GM18870 (cell line): ENCODE measurements around the gene SLC27A4.
"Not testable (repeated sequence)": the region's sequence is repeated elsewhere in the genome, so short reads cannot be mapped to it uniquely, and the experiment has no call there.

Experiments
- ATAC-seq: cut with Tn5 transposase; IDR thresholded peaks from one replicate; pipeline ENCODE4 v1.9.1; 2021; ENCODE audit warnings: moderate library complexity; ENCODE audit not compliant: unreplicated experiment

SLC27A4 gene

DNA sequence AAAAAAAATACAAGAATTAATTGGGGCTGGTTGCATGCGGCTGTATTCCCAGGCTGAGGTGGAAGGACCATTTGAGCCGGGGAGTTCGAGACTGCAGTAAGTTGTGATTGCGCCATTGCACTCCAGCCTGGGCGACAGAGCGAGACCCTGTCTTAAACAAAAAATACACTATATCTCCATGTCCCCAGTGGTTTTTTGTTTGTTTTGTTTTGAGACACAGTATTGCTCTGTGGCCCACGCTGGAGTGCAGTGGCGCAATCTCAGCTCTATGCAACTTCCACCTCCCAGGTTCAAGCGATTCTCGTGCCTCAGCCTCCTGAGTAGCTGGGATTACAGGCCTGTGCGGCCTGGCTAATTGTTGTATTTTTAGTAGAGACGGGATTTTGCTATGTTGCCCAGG lies 16.5 kb upstream of the SLC27A4 start:
- ATAC-seq = no peak

DNA sequence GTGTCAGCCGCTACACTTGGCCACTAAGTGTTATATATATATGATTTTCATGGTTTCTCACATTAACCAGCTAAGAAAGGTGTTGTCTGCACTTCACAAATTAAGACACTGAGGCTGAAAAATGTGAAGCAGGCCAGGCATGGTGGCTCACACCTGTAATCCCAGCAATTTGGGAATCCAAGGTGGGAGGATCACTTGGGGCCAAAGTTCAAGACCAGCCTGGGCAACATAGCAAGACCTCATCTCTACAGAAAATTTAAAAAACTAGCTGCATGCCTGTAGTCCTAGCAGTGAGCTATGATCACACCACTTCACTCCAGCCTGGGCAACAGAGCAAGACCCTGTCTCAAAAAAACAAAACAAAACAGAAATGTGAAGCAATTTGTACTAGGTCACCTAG lies 15.9 kb upstream of the SLC27A4 start:
- ATAC-seq = no peak

DNA sequence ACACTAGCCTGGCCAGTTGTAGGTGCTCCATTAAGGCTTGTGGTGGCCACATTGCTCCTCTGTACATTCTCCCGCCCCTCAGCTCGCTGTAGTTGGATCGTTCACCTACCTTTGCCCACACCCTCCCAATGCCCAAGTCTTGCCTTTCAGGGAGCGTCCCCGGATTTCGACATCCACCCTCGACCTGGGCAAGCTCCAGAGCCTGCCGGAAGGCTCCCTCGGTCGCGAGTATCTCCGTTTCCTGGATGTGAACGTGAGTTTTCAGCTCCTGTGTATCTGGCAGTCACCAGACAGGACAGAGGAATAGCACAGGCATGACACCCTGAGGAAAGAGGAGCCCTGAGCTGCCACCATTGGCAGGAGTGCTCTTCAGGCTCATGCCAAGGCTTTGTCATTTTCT lies 14.7 kb upstream of the SLC27A4 start:
- ATAC-seq = no peak

DNA sequence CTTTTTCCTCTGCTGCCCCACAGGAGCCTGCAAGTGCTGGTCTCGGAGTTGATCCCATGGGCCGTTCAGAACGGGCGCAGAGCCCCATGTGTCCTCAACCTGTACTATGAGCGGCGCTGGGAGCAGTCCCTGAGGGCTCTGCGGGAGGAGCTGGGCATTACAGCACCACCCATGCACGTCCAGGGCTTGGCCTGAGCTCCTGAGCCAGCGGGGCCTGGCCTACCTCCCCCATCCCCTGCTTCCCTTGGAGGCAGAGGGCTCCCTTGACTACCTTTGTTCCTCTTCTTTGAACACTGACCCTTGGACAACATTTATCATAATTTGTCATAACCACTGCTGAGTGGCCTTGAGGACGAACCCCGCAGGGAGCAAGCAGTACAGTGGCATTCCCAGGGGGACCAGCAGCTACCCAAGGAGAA lies 6.9 kb upstream of the SLC27A4 start:
- no peak for ATAC-seq

DNA sequence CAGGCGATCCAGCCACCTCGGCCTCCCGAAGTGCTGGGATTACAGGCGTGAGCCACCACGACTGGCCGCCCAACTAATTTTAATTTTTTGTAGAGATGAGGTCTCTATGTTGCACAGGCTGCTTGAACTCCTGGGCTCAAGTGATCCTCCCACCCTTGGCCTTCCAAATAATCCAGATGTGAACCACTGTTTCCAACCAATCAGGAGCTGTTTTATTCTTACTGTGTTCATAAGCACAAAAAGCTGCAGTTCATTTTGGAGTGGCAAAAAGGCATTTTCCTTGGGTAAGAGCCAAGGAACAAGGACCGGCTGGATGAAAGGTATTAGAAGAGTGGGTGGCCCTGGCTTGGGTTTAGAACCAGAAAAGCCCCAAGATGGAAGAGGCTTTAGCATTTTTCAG lies 5.2 kb upstream of the SLC27A4 start:
- no peak for ATAC-seq

DNA sequence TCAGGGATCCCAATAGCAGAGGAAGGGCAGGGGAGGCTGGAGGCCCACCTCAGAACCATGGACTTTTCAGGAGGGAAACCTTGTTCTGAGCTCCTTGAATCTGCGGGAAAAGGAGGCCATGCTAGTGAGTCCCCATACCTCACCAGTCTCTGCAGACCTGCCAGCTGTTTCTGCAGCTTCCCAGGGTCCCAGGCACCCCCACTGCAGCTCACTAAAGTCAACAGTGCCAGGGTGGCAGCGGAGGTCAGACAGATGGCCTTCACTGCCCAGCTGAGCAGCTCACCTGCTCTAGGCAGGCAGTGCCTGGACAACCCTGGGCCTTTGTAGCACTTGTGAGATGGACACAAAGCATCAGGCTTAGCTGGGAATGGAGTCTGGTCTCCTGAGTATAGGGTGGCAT lies 4.4 kb upstream of the SLC27A4 start:
- no peak for ATAC-seq

DNA sequence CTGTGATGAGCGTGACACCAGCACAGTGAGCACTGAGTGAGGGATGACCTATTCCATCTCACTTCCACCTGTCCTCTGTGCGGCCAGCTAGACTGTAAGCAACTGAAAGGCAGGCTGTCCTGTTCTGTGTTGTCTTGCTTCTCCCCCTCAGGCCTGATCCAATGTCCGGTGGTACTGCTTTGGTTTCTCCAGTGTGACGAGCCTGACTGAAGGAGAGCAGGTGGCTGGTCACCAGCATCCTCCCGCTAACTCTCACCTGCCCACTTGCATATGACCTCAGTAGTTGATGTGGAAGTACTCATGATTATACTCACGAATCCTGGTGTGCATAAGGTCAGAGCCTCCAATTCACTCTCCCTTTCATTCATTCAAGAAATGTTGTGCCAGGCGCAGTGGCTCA lies 2.4 kb upstream of the SLC27A4 start:
- no peak for ATAC-seq

DNA sequence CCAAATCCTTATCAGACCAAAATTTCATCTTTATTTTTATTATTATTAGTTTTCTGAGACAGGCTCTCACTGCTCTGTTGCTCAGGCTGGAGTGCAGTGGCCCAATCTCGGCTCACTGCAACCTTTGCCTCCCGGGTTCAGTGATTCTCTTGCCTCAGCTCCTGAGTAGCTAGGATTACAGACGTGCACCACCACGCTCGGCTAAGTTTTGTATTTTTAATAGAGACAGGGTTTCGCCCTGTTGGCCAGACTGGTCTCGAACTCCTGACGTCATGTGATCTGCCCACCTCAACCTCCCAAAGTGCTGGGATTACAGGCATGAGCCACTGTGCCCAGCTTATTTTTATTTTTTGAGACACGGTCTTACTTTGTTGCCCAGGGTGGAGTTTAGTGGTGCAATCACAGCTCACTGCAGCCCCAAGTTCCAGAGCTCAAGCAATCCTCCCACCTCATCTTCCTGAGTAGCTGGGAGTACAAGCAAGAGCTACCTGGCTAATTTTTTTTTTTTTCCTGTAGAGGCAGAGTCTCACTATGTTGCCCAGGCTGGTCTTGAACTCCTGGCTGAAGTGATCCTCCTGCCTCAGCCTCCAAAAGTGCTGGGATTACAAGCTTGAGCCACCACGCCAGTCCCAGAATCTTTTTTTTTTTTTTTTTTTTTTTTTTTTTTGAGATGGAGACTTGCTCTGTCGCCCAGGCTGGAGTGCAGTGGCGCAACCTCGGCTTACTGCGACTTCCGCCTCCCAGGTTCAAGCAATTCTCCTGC lies 1.3 kb upstream of the SLC27A4 start:
- not testable (repeated sequence) for ATAC-seq

DNA sequence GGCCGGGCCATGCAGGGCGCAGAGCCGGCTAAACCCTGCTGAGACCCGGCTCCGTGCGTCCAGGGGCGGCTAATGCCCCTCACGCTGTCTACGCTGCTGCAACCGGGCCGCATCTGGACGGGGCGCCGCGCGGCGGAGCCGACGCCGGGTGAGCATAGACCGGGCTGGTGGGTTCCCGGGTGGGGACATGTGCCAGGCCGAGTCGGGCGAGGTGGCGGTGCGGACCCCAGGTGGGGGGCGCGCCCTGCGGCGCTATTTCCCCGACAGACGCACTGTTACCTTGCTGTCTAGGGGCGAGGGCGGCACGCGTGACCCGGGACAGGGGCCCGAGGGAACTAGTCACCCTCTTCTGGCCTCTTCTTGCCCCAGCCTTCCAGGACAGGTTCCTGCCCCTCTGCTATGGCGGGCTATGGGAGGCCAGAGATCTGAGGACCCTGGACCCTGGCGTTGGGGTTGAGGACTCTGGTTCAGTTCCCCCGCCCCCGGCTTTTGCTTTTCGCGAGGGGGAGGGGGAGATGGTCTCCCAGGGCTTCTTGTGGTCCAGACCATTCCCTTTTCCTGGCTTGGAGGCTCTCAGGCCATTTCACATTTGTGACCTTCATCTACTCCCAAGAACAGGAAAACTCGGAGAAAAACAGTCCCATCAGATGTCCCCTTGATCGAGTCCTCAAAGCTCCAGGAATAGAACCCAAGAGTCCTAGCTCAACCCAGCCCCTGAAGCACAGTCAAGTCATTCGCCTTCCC lies 536 bp downstream of the SLC27A4 start:
- no peak for ATAC-seq

DNA sequence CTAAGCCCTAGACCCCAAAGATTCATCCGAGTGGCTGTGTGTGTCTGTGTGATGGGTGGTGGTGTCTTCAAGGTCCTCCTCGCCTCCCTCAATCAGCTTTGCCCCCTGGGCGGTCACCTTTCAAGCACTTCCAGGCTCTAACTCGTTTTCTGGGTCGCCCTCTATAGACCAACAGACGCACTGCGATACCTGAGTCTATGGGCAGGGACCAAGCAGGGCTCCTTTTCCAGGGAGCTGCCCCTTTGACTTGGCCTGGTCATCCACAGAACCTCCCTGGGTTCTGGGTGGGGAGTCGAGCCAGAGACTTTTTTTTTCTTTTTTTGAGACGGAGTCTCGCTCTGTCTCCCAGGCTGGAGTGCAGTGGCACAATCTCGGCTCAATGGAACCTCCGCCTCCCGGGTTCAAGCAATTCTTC lies 1.1 kb downstream of the SLC27A4 start:
- ATAC-seq = no peak

DNA sequence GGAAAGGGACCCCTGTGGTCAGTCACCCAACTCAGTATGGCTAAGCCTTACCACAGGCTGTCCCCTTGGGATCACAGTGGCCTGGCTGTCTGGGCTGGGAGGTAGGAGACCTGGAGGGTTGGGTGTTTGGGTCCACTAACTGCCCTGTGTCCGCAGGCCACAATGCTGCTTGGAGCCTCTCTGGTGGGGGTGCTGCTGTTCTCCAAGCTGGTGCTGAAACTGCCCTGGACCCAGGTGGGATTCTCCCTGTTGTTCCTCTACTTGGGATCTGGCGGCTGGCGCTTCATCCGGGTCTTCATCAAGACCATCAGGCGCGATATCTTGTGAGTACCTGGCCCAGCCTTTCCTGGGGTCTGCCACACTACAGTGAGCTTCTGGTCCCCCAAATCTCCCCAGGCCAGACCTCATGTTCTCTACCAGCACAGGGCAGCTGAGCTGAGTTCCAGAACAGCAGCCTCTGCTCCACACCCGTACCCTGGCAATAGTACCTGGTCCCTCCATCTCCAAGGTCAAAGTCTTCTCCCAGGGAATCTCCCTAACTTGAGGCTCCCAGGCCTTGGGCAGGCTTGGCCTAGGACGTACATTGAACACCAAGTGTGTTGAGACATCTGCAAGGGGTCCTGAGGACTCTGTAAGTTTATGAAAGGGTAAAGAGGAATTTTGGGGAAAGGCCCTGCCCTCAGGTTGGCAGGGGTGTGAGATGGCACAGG lies 2.8 kb downstream of the SLC27A4 start:
- ATAC-seq = no peak

DNA sequence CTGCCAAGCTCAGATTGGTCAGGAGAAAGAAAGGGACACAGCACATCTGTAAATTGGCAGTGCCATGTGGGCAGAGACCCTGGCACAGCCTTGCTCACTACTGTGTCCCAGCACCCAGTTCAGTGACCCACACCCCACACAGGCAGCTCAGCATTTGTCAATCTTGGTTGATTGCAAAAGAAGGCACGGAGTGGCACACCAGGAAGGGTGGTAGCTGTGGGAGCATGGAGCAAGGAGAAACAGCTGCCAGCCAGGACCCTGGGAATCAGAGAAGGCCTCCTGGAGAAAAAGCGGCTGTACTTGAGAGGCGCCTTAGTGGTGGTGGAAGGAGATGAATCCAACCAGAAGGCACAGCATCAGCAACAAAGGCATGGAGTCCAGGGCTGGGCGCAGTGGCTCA lies 3.5 kb downstream of the SLC27A4 start:
- ATAC-seq = no peak

DNA sequence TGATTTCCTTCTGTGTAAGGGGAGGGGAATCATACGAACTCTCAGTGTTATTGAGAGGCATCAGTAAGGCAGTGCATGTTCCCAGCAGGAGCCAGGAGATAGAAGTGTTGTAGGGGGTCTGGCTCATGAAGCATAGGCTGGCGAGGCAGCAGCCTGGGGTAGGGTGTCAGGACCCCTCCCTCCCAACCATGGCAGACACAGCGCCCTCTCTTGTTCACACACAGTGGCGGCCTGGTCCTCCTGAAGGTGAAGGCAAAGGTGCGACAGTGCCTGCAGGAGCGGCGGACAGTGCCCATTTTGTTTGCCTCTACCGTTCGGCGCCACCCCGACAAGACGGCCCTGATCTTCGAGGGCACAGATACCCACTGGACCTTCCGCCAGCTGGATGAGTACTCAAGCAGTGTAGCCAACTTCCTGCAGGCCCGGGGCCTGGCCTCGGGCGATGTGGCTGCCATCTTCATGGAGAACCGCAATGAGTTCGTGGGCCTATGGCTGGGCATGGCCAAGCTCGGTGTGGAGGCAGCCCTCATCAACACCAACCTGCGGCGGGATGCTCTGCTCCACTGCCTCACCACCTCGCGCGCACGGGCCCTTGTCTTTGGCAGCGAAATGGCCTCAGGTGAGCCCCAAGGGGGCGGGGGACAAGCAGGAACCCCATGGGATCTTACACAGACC lies 4.7 kb downstream of the SLC27A4 start:
- no peak for ATAC-seq

DNA sequence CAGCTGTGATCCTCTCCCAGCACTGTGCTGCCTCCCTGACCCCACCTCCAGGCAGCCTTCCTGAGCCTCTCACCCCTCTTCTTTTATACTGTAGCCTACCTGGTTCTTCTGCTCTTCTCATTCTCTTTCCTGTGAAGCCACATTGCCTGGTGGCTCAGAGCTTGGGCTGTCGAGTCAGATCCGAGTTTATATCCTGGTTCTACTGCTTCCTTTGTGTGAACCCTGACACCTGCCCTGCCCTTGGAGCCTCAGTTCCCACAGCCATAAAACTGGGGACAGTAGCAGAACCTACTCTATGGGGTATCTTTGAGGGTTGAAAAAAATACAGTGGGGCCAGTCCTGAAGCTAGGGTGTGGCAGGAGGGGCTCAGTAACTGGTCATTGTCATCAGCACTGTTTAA lies 8.8 kb downstream of the SLC27A4 start:
- no peak for ATAC-seq

DNA sequence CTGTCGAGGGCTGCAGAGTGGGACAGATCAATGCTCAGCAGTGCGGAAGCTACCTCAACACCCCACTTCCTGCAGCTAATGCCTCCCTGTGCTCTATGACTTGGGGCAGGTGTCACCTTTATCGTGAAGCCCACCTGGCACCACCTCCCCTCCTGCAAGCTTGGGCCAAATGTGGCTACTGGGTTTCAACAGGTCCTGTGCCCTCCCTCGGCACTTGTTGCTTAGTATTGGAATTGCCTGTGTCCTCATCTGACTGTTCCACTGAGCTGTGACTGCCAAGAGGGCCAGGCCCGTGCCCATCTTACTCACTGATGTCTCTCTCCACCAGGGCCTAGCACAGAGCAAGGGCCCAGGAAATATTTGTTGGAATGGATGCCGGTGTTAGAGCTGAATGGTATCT lies 9.4 kb downstream of the SLC27A4 start:
- ATAC-seq = no peak

DNA sequence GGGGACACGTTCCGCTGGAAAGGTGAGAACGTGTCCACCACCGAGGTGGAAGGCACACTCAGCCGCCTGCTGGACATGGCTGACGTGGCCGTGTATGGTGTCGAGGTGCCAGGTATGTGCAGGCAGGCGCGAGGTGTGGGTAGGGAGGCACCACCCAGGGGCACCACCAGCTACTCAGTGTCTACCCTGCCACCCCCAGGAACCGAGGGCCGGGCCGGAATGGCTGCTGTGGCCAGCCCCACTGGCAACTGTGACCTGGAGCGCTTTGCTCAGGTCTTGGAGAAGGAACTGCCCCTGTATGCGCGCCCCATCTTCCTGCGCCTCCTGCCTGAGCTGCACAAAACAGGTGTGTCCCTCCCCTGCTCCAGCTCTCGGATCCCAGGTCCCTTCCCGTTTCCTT lies 15.1 kb downstream of the SLC27A4 start:
- no peak for ATAC-seq

DNA sequence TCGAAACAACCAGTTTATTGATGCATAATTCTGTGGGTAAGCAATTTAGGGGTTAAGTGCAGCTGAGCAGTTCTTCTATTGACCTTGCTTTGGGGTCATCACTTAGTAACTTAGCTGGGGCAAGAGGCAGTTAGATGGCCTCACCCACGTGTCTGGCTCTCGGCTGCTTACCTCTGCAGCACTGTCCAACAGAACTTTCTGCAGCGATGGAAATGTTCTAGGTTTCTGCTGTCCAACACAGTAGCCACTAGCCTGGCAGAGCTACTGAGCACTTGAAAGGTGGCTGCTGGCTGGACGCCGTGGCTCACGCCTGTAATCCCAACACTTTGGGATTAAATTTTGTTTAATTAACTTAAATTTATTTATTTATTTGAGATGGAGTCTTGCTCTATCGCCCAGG lies 17.8 kb downstream of the SLC27A4 start:
- ATAC-seq = no peak

DNA sequence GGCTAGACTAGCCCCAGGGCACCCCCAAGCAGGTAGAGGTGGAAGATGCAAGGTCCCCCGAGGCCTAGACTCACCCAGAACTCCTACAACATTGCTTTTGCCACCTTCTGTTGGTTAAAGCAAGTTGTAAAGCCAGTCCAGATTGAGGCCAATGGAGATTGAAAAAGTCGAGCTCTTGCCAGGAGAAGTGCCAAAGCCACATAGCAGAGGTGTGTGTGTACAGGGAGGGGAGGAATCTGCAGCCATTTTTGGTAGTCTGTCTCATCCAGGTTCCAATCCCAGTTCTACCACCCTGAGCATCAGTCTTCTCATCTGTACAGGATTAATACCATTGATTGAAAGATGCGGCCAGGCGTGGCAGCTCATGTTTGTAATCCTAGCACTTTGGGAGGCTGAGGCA lies 18.5 kb downstream of the SLC27A4 start:
- no peak for ATAC-seq

DNA sequence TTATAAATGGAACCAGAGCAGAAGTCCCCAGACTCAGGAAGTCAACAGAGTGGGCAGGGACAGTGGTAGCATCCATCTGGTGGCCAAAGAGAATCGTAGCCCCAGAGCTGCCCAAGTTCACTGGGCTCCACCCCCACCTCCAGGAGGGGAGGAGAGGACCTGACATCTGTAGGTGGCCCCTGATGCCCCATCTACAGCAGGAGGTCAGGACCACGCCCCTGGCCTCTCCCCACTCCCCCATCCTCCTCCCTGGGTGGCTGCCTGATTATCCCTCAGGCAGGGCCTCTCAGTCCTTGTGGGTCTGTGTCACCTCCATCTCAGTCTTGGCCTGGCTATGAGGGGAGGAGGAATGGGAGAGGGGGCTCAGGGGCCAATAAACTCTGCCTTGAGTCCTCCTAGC lies 20.5 kb downstream of the SLC27A4 start:
- ATAC-seq = no peak

DNA sequence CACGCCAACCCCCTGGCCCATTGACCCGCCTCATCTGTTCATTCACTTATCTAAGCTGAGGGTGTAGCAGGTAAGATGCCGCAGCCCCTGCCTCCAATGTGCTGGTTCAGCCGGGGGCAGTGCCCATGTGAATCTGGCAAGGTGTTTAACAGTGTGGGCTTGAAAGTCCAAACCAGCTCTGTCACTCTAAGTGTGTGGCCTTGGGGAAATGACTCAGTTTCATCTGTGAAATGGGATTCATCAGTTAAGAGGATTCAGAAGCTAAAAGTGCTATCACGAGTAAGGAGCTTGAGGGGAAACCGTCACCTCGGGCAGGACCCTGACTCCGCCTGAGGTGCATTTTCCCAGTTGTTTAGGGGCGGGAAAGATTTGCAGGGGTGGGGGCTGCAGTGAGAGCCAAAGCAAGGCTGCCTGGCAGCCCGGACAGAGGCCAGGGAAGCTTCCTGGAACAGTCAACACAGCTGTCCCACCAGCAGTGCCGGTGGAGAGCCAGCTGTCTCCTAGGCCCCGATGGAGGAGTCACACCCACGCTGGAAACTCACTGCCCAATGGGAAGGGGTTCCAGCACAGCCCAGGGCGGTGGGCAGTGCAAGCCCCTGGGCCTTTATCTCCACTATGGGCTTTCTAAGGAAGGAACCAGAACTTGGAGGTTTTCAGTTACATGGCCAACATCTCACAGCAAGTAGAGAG lies 21.1 kb downstream of the SLC27A4 start:
- no peak for ATAC-seq
